ENCODE measurements around the gene NRSN2. TPM values are rescaled to one million over a fixed set of nuclear protein-coding genes. Genes with fewer than 3 reads are reported as not detected.
"Not testable (repeated sequence)": the region's sequence is repeated elsewhere in the genome, so short reads cannot be mapped to it uniquely, and the experiment has no call there.

Gene NRSN2
- polyA plus RNA-seq, 10 donors: 23.9 to 31.9 (median 26.6) TPM

DNA sequence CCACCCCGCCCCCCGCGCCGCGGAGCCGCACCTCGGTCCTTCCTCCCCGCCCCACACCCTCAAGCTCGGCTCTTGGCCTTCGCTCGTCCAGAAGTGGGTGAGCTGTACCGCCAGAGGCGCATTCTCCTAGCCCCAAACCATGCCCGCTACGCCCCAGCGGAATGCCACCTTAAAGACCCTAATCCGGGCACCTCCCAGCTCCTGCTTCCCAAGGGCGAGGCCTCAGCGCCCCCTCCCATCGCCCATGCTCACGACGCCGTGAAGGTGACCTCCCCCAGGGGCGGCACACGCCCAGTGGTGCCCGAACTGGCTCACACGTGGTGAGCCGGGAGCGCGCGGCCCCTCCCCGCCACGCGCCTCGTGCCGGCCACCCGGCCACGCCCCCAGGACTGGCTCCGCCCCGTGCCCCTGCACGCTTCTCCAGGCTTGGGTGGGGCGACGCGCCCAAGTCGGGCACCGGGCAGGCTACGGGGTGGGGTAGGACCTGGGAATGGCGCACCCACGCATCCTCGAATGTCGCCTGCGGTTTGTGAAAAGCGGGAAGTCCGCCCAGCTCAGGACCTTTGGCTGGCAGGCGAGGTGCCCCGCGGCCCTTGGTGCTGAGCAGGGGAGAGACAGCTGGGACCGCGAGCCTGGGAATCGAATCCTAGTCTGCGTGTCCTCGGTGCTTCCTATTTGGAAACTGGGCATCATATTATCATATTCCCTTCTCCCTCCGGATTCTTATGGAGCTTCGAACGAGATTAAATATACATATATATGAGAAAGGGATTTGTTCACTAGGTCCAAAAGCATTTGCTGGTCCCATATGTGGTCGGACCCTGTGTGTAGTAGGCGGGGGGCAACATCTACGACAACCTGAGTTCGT lies 22.5 kb upstream of the NRSN2 start:
- peak; percentile 87 to 95 (median 91) for DNase-seq

DNA sequence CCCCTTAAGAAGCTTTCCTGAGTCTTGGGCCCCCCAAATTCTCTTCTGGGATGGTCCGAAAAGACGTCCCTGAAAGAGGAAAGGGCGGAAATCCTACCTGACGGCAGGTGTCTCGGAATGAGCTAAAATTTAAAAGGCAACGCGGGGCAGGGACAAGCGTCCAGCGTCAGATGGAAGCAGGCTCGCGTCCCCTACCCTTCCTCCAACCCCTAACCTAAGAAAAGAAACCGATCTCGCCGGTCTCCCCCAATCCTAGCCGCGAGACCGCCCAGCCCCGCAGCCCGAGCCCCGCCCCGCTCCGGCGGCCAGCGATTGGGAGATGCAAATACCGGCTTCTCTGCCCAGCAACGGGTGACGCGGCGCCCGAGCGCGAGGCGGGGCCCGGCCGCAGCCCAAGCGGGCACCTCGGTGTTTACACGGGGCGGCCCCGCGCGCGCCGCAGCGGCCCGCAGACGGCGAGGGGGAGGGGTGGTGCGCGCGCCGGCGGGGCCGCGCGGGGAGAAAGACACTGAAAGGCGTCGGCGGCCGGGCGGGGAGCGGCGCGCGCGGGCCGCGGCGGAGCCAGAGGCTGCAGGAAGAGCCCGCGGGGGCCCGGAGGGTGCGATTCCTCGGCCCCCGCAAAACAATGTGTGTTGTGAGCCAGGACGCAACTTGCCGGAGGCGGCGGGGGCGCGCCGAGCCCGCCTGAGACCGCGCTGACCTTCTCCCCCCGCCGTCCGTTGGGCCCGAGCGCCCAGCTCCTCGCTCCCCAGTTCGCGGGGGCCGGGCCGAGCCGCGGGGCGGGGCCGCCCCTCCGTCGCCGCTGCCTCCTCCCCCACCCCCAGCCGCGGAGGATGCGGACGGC lies 21.6 kb upstream of the NRSN2 start, which contains the start of gene SOX12:
TSS of gene SOX12 (plus strand) at position 508 of the 844 bp plus-strand sequence. CDS start 373 bp downstream, outside the sequence.
- DNase-seq: peak; percentile 95 to 98 (median 96)

GRCh38 chr20:325889-326644 lies 20.8 kb upstream of the NRSN2 start:
- DNase-seq: peak; percentile 64 to 91 (median 79)

DNA sequence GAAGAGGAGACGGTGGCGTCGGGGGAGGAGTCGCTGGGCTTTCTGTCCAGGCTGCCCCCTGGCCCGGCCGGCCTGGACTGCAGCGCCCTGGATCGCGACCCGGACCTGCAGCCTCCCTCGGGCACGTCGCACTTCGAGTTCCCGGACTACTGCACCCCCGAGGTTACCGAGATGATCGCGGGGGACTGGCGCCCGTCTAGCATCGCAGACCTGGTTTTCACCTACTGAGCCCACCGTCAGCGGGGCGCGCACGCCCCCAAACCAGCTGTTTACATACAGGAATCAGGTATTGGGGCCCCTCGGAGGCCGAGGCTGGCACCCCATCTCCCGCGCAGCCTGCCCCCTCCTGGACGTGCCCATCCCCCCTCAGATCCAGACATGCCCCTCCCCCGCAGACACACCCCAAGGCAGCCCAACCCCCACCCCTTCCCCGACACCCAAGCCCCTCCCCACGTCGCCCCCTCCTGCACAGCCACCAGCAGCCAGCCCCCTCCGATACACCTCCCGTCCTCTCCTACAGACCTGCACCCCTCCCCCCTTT lies 20.2 kb upstream of the NRSN2 start:
- peak in 1 of 3 donors; percentile 86 for DNase-seq

DNA sequence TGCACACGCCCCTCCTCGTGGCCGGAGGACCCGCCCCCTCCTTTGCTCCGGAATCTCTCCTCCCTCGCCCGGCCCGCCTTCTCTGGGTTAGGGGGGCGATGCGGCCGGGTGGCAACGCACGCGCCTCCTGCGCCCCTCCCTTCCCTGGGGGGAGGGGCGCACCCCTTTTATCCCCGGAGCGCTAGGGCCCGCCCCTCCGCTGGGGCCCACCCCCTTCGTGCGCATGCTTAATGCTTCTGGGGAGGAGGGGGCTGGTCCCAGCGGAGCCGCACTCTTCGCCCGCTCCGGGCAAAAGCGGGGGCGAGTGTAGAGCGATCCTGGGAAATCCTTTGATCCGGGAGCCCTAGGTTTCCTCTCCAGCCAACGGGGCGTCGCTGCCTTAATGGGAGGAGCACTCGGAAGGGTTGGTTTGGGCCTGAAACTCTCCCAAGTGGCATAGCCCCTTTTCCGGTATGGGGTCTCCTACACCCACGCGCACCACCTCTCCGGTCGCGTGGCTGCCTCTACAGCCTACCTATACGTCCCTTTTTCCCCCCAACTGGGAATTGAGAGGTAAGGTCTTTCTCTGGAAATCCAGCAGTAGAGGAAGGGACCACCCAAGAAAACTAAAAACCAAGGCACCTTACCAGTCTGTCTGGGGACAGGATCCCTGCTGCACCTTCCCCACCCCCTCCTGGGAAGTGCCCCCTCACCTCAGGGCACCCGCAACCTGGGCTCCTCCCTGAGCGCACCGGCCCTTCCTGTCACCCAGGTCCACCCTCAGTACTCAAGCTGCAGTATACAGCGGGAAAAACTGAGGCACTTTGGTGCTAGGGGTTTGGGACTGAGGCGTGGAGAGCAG lies 19.5 kb upstream of the NRSN2 start:
- peak; percentile 93 to 96 (median 95) for DNase-seq

DNA sequence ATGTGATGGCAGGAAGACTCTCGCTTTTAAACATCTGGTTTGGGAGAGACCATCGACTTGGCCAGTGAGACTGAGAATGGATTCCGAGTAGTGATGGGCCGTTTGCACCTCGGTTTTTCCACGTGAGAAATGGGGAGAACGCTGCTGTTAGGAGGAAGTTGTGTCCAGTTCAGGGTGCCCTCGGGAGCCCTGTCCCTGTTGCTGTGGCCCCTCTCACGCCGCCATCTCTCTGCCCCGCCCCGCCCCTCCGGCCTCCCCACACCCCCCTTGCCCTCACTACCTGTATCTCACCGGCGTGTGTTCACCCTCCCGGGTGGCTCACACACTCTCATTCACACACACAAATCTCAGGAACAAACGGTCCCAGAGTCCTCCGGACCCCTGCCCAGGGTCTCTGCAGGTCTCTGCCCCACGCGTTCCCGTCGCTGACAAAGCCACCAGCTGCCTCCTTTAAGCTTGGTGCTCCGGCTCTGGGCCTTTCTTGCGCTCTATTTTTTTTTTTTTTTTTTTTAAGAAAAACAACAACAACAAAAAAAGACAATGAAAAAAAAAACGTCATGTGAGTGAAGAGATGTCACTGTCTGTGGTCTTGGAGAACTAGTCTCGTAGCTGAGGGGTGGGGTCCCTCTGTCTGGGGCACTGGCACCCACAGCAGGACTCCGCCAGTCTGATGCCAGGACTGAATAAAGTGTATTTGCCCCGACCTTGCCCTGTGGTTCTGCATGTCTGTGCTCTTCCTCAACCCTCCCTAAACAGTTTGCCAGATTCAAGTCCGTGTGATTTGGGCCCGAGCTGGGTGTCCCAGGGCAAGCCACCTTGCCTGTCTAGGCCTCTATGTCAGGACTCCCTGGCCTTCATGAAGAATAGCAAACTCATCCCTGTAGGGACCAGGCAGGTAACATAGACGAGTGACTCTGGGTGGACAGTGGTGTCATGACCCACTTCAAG lies 18.6 kb upstream of the NRSN2 start:
- peak in 1 of 3 donors; percentile 77 for DNase-seq

DNA sequence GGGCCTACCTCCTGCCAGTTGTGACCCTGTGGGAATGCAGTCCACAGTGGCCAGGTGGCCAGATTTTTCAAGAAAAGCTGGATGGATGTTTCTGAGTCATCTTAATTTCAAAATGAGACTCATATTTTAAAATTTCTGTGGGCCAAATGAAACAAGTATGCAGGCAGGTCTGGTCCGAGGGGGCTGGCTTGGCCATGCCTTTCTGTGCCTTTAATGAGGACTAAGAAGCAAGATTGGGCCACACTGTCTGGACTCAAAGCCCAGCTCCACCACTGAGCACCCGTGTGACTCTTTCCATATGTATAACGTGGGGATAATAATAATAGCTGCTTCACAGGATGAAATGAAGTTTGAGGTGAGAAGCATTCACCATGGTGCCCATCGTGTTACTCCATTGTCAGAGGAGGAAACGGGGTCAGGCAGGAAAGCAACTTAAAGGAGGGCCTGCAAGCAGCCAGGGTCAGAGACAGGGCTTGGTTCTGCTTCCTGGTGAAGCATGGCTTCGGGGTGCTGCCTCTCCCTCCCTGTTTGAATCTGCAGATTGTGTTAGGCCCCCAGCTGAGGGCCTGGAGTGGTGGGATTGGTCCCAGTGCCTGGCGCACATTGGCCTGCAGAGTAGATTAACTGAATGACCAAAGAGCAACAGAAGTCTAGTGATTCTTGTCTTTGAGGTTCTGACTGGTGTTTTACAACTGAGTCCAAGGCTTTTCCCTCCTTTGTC lies 17.8 kb upstream of the NRSN2 start:
- no peak for DNase-seq

GRCh38 chr20:329851-330232 lies 17.1 kb upstream of the NRSN2 start:
- no peak for DNase-seq

DNA sequence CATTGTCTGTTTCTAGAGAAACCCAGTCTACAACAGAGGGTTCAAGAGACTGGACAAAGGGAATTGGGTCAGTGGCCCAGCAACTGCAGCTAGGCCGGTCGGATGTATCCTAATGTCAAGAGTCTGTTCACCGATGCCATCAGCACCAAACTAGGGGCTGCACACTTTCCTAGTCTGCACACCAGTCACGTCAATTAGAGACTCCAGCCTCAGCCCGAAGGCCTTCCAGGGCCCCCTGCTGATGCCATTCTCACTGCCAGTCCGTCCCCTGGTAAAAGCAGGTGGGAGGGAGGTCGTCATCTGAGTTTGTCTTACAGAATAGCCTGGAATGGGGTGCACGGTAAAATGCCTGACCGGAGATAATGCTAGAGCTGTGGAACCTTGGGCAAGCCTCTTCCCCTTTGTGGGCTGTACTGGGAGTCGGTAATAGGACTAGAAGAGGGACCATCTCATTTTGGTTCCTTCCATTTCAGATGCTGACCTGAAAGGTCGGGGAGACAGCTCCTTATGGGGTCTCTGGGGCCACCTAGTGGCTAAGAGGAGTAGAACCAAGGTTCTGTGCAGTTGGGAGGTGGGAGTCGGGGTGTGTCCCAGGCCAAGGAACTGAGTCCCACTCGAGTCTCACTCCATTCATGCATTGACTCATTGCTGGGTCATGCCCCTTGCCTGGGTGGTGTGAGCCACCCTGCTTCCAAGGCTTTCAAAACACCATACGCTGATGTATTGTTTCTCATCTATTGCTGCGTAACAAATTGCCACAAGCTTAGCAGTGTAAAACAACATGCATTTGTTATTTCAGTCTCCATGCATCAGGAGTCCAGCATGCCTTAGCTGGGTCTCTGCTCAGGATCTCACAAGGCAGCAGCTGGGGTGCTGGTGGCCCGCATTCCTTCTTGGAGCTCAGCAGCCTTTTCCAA lies 16.4 kb upstream of the NRSN2 start:
- DNase-seq: peak; percentile 64 to 83 (median 72)

DNA sequence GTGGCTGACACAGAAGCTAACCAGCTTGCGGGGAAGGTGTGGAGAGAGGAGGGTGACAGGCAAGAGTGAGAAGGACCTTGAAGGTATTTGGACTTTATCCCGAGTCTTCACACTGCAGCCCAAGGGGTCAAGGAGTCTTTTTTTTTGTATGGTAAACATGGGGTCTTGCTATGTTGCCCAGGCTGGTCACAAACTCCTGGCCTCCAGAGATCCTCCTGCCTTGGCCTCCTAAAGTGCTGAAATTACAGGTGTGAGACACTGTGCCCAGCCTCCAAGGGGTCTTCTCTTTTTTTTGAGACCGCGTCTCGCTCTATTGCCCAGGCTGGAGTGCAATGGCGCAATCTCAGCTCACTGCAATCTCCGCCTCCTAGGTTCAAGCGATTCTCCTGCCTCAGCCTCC lies 12.3 kb upstream of the NRSN2 start:
- DNase-seq: no peak

DNA sequence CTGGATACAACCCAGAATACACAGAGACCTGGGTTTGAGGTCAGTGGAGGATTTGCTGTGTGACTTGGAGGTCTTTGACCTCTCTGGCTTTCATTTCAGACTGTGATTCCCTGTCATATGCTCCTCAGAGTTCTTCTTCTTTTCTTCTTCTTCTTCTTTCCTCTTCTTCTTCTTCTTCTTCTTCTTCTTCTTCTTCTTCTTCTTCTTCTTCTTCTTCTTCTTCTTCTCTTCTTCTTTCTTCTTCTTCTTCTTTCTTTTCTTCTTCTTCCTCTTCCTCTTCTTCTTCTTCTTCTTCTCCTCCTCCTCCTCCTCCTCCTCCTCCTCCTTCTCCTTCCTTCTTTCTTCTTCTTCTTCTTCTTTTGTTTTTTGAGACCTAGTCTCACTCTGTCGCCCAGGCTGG lies 10.9 kb upstream of the NRSN2 start:
- DNase-seq: not testable (repeated sequence)

DNA sequence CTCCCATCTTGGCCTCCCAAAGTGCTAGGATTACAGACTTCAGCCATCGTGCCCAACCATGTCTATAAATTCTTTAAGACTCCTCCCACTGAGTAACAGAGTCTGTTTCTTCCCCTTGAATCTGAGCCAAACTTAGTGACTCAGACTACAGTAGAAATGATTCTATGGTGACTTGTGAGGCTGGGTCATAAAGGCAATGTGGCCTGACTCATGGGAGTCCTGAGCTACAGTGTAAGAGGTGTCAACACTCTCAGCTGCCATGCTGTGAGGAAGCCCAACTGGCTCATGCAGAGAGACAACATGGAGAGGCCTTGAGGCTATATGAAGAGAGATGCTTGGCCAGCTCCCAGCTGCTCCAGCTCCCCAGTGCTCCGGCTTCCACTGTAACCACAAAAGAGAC lies 5.2 kb upstream of the NRSN2 start:
- peak in 1 of 3 donors; percentile 76 for DNase-seq

DNA sequence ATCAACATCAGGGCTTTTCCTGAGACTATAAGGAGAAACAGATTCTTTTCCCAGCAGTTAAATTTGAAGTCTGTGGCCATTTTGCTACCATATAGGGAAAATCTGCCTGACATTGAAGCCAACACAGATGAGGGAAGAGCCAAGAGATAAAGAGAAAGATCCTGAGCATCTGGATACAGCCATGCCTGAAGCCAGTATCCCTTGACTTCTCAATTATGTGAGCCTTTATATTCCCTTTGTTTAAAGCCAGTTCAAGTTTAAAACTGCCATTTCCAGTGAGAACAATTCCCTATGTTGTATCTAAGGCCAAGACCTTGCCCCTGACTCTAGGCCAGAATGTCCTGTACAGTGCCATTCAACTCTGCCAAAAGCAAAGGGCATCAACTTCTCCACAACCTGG lies 3.8 kb upstream of the NRSN2 start:
- no peak for DNase-seq

- DNase-seq: no peak
Observed at GRCh38 chr20:346033-346639, 775 bp upstream of the NRSN2 start.

- DNase-seq: no peak
Observed at GRCh38 chr20:347317-347639, 367 bp downstream of the NRSN2 start.

DNA sequence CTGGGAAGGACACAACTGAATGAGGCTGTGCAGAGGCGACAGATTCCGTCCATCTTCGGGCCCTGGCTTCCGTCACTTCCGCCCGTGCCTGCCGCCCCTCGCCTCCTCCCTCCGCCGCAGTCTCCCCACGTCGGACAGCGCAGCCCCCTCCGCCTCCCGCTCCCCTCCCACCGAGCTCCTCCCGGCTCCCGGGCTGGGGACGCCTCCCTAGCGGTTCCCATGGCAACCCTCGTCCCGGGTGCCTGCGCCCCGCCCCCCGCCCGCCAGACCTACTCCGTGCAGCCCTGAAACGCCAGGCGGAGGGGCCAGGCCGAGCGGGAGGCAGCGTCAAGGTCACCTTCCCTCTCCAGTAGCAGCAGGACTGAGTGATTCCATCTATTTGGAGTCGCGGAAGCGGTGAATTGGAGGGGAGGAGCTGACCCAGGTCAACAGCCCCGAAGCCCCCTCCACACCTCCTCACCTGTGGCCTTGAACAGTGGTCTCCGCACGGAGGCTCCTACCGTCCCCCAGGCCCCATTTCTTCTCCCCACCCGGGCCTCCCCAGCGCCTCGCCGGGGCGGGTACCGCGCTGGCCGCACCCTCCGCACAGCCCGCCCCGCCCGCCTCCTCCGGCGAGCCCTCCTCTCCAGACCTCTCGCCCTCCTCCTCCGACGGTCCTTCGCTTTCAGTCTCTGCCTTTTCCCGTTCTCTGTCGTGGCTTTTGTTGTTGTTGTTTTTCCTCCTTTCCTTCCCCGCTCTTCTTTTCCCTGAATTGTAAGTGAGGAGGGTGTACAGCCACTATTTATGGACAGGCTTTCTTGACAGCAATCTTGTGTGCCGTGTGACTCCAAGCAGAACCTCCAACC lies 951 bp downstream of the NRSN2 start:
- peak; percentile 94 to 98 (median 94) for DNase-seq

Measured in muscle of back (tissue), 11 donors.